Measurements from ENCODE around the gene TFF3.
A peak's percentile ranks its signal among the peaks of the same experiment; 100 is the strongest.

TFF3 gene

DNA sequence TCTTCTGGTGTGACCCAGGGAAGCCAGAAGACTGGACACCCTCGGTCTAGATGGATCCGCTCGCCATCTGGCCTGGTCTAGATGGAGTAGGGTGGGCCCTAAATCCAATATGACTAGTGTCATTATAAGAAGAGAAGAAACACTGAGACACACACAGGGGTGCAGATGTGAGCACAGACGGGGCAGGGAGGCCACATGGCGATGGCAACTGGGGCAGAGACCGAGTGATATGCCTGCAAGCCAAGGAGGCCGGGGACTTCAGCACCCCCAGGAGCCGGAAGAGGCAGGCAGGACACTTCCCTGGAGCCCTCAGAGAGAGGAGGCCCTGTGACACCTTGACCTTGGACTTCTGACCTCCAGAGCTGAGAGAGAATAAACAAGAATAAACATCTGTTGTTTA, 5.6 kb upstream of the TFF3 start:
- DNase-seq (ENCODE audit: low read depth in 3 of 3) = no peak

DNA sequence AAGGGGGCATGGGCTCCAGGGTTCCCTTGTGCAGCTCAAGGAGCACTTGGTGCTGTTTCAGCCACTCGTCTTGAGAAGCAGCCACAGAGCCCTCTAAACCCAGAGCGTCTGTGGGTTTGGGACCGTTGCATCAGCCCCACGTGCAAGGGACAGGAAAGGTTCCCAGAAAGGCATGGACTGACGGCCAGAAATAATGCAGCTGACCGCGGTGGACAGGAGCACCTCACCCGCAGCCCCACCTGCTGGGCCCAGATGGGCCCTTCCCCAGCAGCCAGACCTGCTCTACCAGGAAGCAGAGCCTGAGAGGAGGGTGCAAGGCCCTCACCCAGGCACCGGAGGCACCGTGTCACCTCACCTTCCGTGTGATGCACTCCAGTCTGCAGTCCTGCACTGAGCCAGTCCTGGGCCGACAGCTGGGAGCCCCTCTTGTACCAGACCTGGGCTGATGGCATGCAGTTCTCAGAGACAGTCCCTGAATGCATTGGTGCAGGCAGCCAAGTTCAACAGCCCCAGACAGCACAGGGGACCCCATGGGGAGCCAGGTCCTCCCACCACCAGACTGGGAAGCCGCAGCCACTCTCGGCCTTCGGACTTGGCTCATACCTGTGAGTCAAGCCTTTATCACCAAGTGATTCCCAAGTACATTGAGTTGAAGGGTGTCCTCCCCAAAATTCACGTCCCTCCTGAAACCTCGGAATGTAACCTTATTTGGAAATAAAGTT, 4.8 kb upstream of the TFF3 start:
- no peak for DNase-seq (ENCODE audit: low read depth in 3 of 3)

DNA sequence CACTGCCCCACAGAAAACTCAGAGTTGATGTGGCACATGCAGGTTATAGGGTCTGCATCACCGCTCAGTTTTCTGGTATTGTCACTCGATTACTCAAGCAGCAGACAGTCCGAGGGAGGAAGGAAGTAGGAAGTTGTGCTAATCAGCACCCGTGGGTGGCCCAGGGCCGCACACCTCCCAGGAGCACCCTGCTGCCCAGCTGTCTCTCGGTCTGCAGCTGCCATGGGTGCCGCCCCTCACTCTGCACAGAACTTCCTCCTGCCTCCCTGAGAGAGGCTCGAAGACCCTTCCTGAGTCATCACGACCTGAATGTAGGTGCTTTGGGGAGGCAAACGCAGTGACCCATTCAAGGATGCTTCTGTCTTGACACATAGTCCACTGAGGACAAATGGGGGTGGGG, 4.2 kb upstream of the TFF3 start:
- no peak for DNase-seq (ENCODE audit: low read depth in 3 of 3)

DNA sequence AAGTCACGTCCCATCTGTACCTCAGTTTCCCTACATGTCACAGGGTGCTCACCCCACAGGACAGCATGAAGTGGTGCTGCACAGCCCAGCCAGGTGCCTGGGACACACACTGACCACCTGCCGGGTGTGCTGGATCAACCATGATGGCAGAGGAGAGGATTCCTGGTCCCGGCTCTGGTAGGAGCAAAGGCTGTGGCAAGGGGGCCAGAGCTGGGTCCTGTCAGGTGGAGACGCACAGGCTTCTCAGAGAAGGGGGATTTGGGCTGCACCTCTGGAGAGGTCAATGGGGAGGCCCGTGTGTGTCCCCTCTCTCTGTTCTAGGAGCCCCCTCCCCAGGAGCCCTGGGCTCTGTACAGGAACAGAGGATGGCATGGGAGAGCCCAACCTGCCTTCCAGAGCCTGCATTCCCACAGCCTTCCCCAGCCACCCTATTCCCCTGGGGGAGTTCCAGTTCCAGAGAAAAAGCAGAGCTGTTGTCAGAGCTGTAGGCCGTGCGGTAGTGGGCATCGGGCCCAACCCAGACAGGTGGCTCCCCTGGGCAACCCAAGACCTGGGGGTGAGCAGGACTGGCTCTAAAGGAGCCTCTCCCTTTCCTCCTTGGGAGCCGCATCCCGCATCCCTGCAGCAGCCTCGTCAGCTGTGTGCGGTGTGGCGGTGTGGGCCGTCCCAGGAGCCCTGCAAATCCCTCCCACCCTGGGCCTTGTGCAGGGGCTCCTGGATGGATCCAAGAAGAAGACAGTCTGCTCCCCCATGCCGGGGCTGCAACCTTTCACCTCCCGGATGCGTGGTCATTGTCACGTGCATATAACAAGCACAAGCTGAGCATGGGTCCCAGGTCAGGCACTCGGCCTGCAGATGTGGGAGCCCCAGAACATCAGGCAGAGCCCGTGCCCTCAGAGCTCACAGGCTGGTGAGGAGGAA, 2.9 kb upstream of the TFF3 start:
- DNase-seq (ENCODE audit: low read depth in 3 of 3) = no peak

GRCh38 chr21:42317341-42317741, 2.1 kb upstream of the TFF3 start:
- no peak for DNase-seq (ENCODE audit: low read depth in 3 of 3)

DNA sequence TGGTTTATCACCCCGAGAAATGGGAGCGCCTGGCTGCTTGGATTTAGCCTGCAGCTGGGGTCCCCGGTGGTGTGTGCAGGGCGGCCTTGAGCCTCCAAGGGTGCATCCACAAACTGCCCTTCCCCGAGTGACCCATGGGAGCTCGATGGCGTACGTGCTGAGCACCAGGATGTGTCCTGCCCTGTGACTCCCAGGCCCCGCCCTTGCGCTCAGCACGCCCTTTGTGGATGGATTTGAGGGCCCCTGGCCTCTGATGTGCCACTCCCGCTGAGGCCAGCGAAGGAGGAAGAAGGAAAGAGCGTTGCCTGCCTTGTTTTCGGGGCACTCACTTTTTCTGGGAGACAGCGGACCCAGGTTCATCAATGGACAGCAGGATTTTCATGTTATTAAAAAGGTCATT, 1.7 kb upstream of the TFF3 start:
- no peak for DNase-seq (ENCODE audit: low read depth in 3 of 3)

GRCh38 chr21:42314616-42315295, 453 bp downstream of the TFF3 start:
- no peak for DNase-seq (ENCODE audit: low read depth in 3 of 3)

DNA sequence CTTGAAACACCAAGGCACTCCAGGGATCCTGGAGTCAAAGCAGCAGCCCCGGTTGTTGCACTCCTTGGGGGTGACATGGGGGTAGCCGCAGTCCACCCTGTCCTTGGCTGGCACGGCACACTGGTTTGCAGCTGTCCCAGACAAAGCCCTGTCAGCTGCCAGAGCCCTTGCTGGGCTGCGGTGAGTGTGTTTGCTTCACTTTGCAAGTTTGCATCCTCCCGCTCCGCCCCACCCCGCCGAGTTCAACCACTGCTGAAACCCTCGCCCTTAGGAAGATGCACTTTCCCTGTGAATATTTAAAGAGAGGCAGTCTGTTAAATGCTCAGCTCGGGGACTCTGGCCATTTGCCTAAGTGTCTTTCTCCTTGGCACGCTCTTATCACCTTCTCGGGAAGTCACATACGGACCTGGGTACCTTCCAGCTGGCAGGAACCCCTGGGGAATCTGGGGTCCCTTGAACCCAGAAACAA, 1.7 kb downstream of the TFF3 start:
- no peak for DNase-seq (ENCODE audit: low read depth in 3 of 3)

DNA sequence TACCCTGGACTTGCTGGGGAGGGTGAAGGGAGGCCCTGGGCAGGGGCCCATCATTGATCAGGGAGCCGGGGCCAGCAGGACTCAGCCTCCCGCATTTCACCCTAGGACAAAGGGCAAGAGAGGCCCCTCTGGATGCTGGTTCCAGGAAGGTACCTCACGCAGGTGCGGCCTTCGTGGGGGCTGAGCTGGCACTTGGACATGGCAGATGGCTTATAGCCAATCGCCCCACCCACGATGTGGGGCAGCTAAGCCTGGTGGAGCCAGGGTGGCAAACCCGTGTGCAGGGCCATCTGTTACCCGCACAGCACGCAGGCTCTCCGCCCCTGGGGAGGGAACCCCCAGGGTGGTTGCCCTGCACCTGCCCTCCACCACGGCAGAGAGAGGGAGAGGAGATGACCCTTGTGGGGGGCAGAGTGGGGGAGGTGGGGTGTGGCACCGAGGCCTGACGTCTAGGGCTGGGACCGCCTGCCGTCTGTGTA, 2.5 kb downstream of the TFF3 start:
- DNase-seq (ENCODE audit: low read depth in 3 of 3) = no peak

DNA sequence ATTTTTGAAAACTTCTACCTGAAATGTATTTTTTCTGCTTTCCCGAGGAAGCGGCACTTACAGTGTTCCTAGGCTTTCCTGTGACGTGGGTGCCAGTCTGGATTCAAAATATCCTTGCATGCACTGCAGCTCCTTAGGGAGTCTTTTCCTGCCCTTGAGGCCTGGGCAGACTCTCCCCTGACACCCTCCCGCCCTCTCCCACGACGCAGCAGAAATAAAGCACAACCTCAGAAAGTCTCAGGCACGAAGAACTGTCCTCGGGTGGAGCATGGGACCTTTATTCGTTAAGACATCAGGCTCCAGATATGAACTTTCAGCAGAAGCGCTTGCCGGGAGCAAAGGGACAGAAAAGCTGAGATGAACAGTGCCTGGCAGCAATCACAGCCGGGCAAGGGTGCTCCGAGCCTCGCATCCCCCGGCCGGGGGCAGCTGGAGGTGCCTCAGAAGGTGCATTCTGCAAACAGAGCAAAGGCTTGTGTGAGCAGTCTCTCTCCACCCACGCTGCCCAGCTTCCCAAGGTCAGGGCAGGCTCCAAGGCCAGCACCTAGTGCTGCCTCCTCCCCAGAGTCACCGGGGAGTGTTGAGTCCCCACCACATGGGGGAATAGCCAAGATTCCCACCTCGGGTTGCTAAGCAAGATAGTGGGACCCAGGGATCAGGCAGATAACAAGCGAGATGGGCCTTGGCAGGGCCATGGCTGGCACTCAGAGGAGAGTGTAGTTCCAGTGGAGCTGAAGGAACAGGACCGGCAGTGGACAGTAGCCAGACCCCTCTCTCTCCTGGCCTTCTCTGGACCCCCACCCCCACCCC, 3.2 kb downstream of the TFF3 start:
- DNase-seq (ENCODE audit: low read depth in 3 of 3) = no peak

- no peak for DNase-seq (ENCODE audit: low read depth in 3 of 3)
These were observed 4.0 kb downstream of the TFF3 start for GRCh38 chr21:42311160-42311559.

DNA sequence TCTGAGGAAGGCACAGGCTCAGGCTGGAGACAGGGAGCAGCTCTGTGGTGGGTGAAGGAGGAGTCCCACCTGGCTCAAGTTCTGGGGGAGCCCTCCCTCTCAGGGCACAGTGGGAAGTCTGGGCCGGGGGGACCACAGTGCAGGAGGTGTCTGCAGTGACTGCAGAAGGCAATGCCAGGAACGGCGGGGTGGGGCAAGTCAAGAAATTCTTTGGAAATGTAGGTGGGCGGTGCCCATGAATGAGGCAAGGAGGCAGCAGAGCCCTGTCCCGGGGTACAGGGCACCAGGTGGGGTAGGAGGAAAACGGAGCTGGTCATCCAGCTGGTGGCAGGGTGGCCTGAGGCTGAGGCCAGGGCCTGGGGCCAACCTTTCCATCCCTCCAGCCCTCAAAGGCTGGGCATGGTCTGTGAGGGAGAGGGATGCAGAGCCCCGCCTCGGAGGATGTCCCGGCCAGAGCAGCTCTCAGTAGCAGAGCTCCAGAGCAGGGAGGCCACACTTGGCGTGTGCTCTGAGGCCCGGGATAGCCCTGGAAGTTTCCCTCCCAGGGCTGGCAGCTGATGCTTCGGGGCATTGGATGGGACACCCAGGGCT, 4.7 kb downstream of the TFF3 start:
- no peak for DNase-seq (ENCODE audit: low read depth in 3 of 3)

DNA sequence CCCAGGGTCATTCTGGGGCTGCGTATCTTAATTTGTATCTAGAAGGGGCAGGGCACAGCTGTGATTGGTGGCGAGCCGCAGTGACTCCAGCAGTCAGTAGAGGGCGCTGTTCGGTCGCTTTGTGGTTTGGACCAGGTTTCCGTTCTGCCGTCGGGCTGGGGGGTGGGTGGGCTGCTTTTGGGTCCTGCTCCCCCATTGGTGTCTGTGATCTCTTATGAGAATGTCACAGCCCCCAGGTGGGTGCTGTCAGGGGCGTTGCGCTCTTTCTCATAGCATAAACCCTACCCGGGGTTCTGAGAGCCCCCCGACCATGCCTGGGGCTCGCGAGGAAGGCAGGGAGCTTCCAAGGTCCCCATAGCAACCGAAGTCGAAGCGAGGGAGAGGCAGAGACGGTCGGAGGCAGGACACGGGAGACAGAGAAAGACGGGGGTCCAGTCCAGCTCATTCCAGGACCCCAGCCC, 5.4 kb downstream of the TFF3 start:
- DNase-seq (ENCODE audit: low read depth in 3 of 3) = peak; percentile 45 to 72 (median 52)

GRCh38 chr21:42308914-42309752, 6.1 kb downstream of the TFF3 start:
- no peak for DNase-seq (ENCODE audit: low read depth in 3 of 3)

DNA sequence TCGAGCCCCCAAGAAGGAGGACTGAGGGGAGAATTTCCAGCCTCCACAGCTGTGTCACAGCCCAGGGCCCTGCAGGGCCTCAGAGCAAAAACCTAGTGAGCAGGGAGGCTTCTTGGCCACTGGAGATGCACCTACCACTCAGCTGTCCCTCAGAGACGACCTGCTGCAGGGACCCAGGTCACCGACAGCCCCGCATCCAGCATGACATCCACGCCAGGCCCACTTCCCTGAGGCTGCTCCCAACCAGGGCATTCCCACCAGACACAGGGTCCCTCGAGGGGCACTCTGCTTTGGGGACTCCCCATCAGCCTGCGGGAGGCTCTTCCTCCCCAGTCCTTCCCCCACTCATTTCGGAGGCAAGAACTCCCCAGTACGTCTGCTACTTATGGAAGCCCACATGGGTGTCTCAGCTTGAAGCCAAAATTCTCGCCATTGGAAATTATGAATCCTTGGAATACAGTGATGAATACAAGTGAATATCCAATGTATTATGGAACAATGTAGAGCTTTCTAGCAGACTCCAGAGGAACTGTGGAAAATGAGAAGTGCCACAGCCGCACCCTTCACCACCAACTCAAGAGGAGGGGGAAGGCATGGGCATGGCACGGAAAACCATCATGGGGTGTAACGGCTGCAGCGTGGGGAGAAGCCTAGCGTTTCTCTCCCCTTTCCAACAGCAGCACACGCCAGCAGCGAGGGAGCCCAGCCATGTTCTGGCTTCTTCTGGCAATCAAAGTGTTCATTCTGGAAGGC, 6.9 kb downstream of the TFF3 start:
- DNase-seq (ENCODE audit: low read depth in 3 of 3) = no peak

DNA sequence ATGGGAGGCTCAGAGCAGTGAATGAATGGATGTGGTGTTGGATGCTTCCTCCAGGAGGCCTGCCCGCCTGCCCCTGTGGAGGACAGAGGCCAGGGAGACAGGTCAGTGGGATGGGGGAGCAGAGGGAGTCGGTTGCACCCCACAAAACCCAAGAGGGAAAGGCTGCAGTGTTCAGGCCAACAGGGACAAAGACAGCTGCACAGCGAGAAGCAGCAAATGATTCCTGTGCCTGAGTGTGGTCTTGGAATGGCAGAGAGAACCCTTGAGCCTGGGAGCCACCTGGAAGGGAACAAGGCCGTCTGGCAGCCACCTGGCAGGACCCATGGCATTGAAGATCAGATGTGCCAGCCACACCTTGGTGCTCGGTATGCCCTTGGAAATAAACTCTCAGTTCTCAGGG, 8.1 kb downstream of the TFF3 start:
- no peak for DNase-seq (ENCODE audit: low read depth in 3 of 3)

DNA sequence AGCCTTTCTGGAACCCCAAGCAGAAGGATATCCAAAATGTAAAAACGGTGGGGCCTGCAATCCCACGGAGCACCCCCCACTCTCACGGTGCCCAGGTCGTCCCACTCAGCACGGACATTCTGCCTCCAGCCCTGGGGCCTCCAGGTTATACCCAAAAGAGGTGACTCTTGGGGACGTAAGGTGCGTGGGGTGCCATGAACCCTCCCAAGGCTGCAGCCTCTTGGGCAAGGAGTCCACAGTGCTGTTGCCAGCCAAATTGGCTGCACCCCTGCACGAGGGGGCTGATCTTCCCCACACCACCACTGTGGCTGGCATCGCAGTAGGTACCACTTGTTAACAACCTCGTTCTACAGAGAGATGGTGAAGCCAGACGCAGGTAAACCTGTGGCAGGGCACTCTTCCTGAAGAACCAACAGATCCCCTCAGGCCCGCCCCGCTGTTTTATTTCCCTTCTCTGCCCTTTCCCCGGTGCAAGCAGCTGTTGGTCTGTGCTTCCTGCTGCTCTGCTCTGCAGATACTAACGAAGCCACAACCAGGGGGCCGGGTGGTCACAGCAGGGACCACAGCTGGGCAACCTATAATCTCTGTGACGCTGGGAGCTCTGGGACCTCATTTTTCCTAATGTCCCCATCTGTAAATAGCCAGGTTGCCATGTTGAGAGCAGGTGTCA, 8.7 kb downstream of the TFF3 start:
- no peak for DNase-seq (ENCODE audit: low read depth in 3 of 3)

DNA sequence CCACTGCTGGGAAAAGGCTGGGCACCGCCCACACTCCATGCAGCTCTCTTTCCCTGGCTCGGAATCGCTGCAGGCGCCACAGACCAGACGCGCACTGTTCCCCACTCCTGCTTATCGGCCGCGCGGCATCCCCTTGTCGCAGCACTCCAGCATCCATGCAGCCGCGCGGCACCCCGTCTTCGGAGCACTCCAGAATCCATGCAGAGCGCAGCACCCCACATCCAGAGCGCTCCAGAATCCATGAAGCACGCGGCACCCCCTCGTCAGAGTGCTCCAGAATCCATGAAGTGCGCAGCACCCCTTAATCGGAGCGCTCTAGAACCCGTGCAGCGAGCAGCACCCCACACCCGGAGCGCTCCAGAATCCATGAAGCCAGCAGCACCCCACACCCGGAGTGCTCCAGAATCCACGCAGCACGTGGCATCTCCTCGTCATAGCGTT, 9.5 kb downstream of the TFF3 start:
- no peak for DNase-seq (ENCODE audit: low read depth in 3 of 3)

Data from stimulated activated CD4-positive, alpha-beta T cell treated with anti-CD3 and anti-CD28 coated beads, TNF-alpha, amount 100 ng/mL, for 48 hours (primary cell).